PFSK-1 (cell line): Measurements from ENCODE around the gene PLEK2.

Experiments used
- FOXP2 ChIP-seq: optimal IDR thresholded peaks from 2 replicates; pipeline ENCODE3; 2011; ENCODE audit warnings: borderline replicate concordance, control low read depth, inconsistent platforms; ENCODE audit not compliant: insufficient read depth; ENCODE audit errors: extremely low read length, extremely low read depth
- POLR2AphosphoS5 ChIP-seq: IDR thresholded peaks from 2 replicates; pipeline ENCODE4 v1.6.1; 2012; ENCODE audit warnings: low read depth, mild to moderate bottlenecking, control low read depth, low read length, moderate library complexity
- REST ChIP-seq, 2 experiments: IDR thresholded peaks; 2 replicates each; pipeline versions ENCODE4 v1.6.1 to v1.8.0; 2011 to 2012; ENCODE audit warnings: low read depth in 2 of 2, low read length in 2 of 2, control low read depth in 1 of 2, inconsistent platforms in 1 of 2, mild to moderate bottlenecking in 1 of 2, moderate library complexity in 1 of 2; ENCODE audit not compliant: insufficient read depth in 1 of 2
- SIN3A ChIP-seq: IDR thresholded peaks from 2 replicates; pipeline ENCODE4 v1.6.1; 2012; ENCODE audit warnings: mild to moderate bottlenecking, low read length, moderate library complexity, borderline replicate concordance; ENCODE audit not compliant: insufficient read depth
- TAF1 ChIP-seq: IDR thresholded peaks from 2 replicates; pipeline ENCODE4 v1.6.1; 2012; ENCODE audit warnings: low read length, control low read depth, borderline replicate concordance; ENCODE audit not compliant: insufficient read depth

Gene PLEK2

GRCh38 chr14:67377916-67378315 lies 34.0 kb downstream of the PLEK2 start:
- no peak for TF ChIP-seq POLR2AphosphoS5
- TF ChIP-seq TAF1 = no peak
- TF ChIP-seq SIN3A = no peak
- no peak for TF ChIP-seq REST (IDR thresholded peaks at IDR 0.05; ENCODE audit: insufficient read depth in 1 of 2, low read depth in 2 of 2, low read length in 2 of 2)
- TF ChIP-seq FOXP2 = no peak

GRCh38 chr14:67373347-67373746 lies 38.6 kb downstream of the PLEK2 start:
- TF ChIP-seq TAF1 = no peak
- no peak for TF ChIP-seq SIN3A
- no peak for TF ChIP-seq POLR2AphosphoS5
- TF ChIP-seq REST (IDR thresholded peaks at IDR 0.05; ENCODE audit: insufficient read depth in 1 of 2, low read depth in 2 of 2, low read length in 2 of 2) = no peak
- no peak for TF ChIP-seq FOXP2

- no peak for TF ChIP-seq REST (IDR thresholded peaks at IDR 0.05; ENCODE audit: insufficient read depth in 1 of 2, low read depth in 2 of 2, low read length in 2 of 2)
- TF ChIP-seq FOXP2 = no peak
- TF ChIP-seq TAF1 = no peak
- TF ChIP-seq POLR2AphosphoS5 = no peak
- no peak for TF ChIP-seq SIN3A
These were observed 39.1 kb downstream of the PLEK2 start for GRCh38 chr14:67372833-67373232.

GRCh38 chr14:67371247-67372148 lies 40.5 kb downstream of the PLEK2 start:
- TF ChIP-seq SIN3A (no peak), REST (IDR thresholded peaks at IDR 0.05; ENCODE audit: insufficient read depth in 1 of 2, low read depth in 2 of 2, low read length in 2 of 2) (no peak), FOXP2 (no peak), TAF1 (no peak), POLR2AphosphoS5 (no peak)
